ENCODE data around the gene PRF1. TPM values are rescaled to one million over a fixed set of nuclear protein-coding genes. Genes with fewer than 3 reads are reported as not detected.
"Not testable (repeated sequence)": the region's sequence is repeated elsewhere in the genome, so short reads cannot be mapped to it uniquely, and the experiment has no call there.

The PRF1 gene
- not detected in 2 replicates for total RNA-seq (2014; rRNA removed; shearing (Covaris generic); ENCODE audit: low replicate concordance)

- DNase-seq (ENCODE audit: low read depth) = no peak
- in situ Hi-C loops (cut with HindIII; ENCODE audit: low pct_unique_long_range_greater_than_20kb, low sequenced_read_pairs) = no loop called here
Observed at GRCh38 chr10:70602665-70603448, at the start of gene PRF1. Gene PRF1, minus strand, starts transcription at chr10:70602741. Its CDS starts 1,839 bp downstream, at chr10:70600902.

GRCh38 chr10:70651661-70652060, 49.1 kb upstream of the PRF1 start:
- in situ Hi-C loops (cut with HindIII; ENCODE audit: low pct_unique_long_range_greater_than_20kb, low sequenced_read_pairs) = no loop called here
- peak; percentile 26 for DNase-seq (ENCODE audit: low read depth)

- in situ Hi-C loops (cut with HindIII; ENCODE audit: low pct_unique_long_range_greater_than_20kb, low sequenced_read_pairs) = no loop called here
- no peak for DNase-seq (ENCODE audit: low read depth)
Observed at GRCh38 chr10:70650718-70651117, 48.2 kb upstream of the PRF1 start.

GRCh38 chr10:70650104-70650503, 47.6 kb upstream of the PRF1 start:
- no peak for DNase-seq (ENCODE audit: low read depth)
- in situ Hi-C loops (cut with HindIII; ENCODE audit: low pct_unique_long_range_greater_than_20kb, low sequenced_read_pairs) = no loop called here

- peak; percentile 62 for DNase-seq (ENCODE audit: low read depth)
- in situ Hi-C loops (cut with HindIII; ENCODE audit: low pct_unique_long_range_greater_than_20kb, low sequenced_read_pairs) = no loop called here
Observed at GRCh38 chr10:70649526-70649925, 47.0 kb upstream of the PRF1 start.

- in situ Hi-C loops (cut with HindIII; ENCODE audit: low pct_unique_long_range_greater_than_20kb, low sequenced_read_pairs) = no loop called here
- peak; percentile 39 for DNase-seq (ENCODE audit: low read depth)
Observed at GRCh38 chr10:70648427-70648826, 45.9 kb upstream of the PRF1 start.

GRCh38 chr10:70647086-70647485, 44.5 kb upstream of the PRF1 start:
- in situ Hi-C loops (cut with HindIII; ENCODE audit: low pct_unique_long_range_greater_than_20kb, low sequenced_read_pairs) = no loop called here
- DNase-seq (ENCODE audit: low read depth) = no peak

- in situ Hi-C loops (cut with HindIII; ENCODE audit: low pct_unique_long_range_greater_than_20kb, low sequenced_read_pairs); DNase-seq (ENCODE audit: low read depth): not testable (repeated sequence)
Observed at GRCh38 chr10:70644959-70645358, 42.4 kb upstream of the PRF1 start.

- in situ Hi-C loops (cut with HindIII; ENCODE audit: low pct_unique_long_range_greater_than_20kb, low sequenced_read_pairs); DNase-seq (ENCODE audit: low read depth): not testable (repeated sequence)
Observed at GRCh38 chr10:70643272-70643671, 40.7 kb upstream of the PRF1 start.

- in situ Hi-C loops (cut with HindIII; ENCODE audit: low pct_unique_long_range_greater_than_20kb, low sequenced_read_pairs); DNase-seq (ENCODE audit: low read depth): not testable (repeated sequence)
Observed at GRCh38 chr10:70639640-70640383, 37.3 kb upstream of the PRF1 start.

GRCh38 chr10:70634515-70634914, 32.0 kb upstream of the PRF1 start:
- in situ Hi-C loops (cut with HindIII; ENCODE audit: low pct_unique_long_range_greater_than_20kb, low sequenced_read_pairs); DNase-seq (ENCODE audit: low read depth): not testable (repeated sequence)

- in situ Hi-C loops (cut with HindIII; ENCODE audit: low pct_unique_long_range_greater_than_20kb, low sequenced_read_pairs) = no loop called here
- no peak for DNase-seq (ENCODE audit: low read depth)
Observed at GRCh38 chr10:70634011-70634410, 31.5 kb upstream of the PRF1 start.

GRCh38 chr10:70631735-70632134, 29.2 kb upstream of the PRF1 start:
- in situ Hi-C loops (cut with HindIII; ENCODE audit: low pct_unique_long_range_greater_than_20kb, low sequenced_read_pairs); DNase-seq (ENCODE audit: low read depth): not testable (repeated sequence)

- DNase-seq (ENCODE audit: low read depth) = no peak
- in situ Hi-C loops (cut with HindIII; ENCODE audit: low pct_unique_long_range_greater_than_20kb, low sequenced_read_pairs) = no loop called here
Observed at GRCh38 chr10:70629338-70629737, 26.8 kb upstream of the PRF1 start.

- in situ Hi-C loops (cut with HindIII; ENCODE audit: low pct_unique_long_range_greater_than_20kb, low sequenced_read_pairs) = no loop called here
Observed at GRCh38 chr10:70626056-70626455, 23.5 kb upstream of the PRF1 start.

GRCh38 chr10:70622981-70623844, 20.7 kb upstream of the PRF1 start:
- DNase-seq (ENCODE audit: low read depth) = no peak
- in situ Hi-C loops (cut with HindIII; ENCODE audit: low pct_unique_long_range_greater_than_20kb, low sequenced_read_pairs) = no loop called here

More at GRCh38 chr10:70626056-70626455, 23.5 kb upstream of the PRF1 start:
- no peak for DNase-seq (ENCODE audit: low read depth)

GRCh38 chr10:70622541-70622940, 20.0 kb upstream of the PRF1 start:
- in situ Hi-C loops (cut with HindIII; ENCODE audit: low pct_unique_long_range_greater_than_20kb, low sequenced_read_pairs) = no loop called here
- no peak for DNase-seq (ENCODE audit: low read depth)

- DNase-seq (ENCODE audit: low read depth) = no peak
- in situ Hi-C loops (cut with HindIII; ENCODE audit: low pct_unique_long_range_greater_than_20kb, low sequenced_read_pairs) = no loop called here
Observed at GRCh38 chr10:70621503-70622078, 19.1 kb upstream of the PRF1 start.
